Activated naive CD4-positive, alpha-beta T cell treated with Interleukin-2 at 50 U/mL for 16 hours (primary cell): Measurements from ENCODE around the gene MAGEB3.

Experiments
- DNase-seq: peaks from one replicate; pipeline ENCODE4 v3.0.0-alpha.2; 2020

MAGEB3 gene

DNA sequence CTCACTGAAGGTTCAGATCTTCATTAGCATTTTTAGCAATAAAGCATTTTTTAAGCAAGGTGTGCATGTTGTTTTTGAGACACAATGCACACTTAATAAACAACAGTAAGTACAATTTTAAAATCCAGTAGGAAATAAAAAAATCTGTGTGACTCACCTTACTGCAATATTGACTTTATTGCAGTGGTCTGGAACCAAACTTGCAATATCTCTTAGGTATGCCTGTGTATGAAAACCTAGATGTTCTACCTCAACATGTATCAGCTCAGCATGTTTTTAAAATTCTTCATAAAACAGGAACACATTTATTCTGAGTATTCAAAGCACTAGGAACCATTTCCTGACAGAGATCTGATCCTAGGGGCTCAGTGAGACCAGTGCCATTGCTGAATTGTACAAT is 52.1 kb downstream of the MAGEB3 start:
- DNase-seq, result no peak

DNA sequence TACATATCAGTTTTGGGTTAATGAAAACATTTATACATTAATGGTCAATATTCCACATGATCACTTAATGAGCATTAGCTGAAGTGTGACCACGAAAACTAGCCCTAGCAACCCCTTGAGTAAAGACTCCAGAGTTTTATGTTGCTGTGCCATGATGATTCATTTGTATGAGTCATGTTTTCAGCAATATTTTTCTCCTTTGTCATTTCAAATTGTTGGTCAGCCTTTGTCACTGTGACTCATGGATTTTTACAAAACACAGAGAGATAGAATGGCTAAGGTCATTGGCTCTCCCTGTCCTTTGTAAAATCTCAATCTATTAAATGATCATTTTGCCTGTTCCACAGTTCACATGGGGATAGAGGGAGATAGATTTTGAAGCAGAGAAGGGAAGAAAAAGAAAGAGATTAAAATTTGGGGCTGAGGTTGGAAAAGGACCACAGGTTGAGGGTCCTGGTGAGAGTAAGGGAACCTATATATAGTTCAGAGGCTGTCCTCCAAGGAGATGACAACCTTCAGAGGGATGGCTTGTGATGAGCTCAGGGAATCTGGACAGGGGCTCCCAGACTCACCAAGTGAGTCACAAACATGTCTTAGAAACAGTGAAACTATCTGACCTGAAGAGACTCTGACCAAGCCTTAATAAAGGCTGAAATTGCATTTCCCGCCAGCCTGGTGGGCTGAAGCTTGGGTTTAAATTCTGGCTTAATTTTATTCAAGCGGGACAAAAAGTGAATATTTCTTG is 53.2 kb downstream of the MAGEB3 start:
- no peak for DNase-seq
